ENCODE results near the gene RAD51B.

Gene RAD51B

GRCh38 chr14:68536018-68536410, 716.4 kb downstream of the RAD51B start:
- no peaks in the 10 kb centered on the region for H3K4me1 ChIP-seq (ENCODE audit: low read length)
- H2AFZ ChIP-seq (ENCODE audit: low read length) = no peak overlapping the region
- TF ChIP-seq EZH2phosphoT487 (IDR thresholded peaks at IDR 0.05; ENCODE audit: low read length) (no peak), CTCF (IDR thresholded peaks at IDR 0.05; ENCODE audit: low read length) (no peak), EZH2 (optimal IDR thresholded peaks at IDR 0.05; ENCODE audit: low read depth, low read length) (no peak)
- no peaks in the 10 kb centered on the region for H3K79me2 ChIP-seq (ENCODE audit: low read length)
- H3F3A ChIP-seq (ENCODE audit: insufficient read depth, low read length) = no peaks in the 10 kb centered on the region
- no peak overlapping the region for H3K27ac ChIP-seq (ENCODE audit: low read length)
- H3K36me3 ChIP-seq (replicated peaks; ENCODE audit: insufficient read depth, low read length) = no peaks in the 10 kb centered on the region
- H3K27me3 ChIP-seq (replicated peaks; ENCODE audit: insufficient read depth, low read length) = no peaks in the 10 kb centered on the region
- H3K9me2 ChIP-seq (replicated peaks; ENCODE audit: insufficient read depth, low read length) = no peaks in the 10 kb centered on the region
- H3K9me3 ChIP-seq (replicated peaks; ENCODE audit: insufficient read depth, low read length) = no peaks in the 10 kb centered on the region
- no peak overlapping the region for H3K9ac ChIP-seq (ENCODE audit: low read length)
- no peak overlapping the region for H3K4me3 ChIP-seq (ENCODE audit: low read length)
- no peaks in the 10 kb centered on the region for H4K20me1 ChIP-seq (ENCODE audit: insufficient read depth, low read length)
- no peak for DNase-seq
- no peak overlapping the region for H3K4me2 ChIP-seq (ENCODE audit: low read depth, low read length)

GRCh38 chr14:68538639-68539038, 719.1 kb downstream of the RAD51B start:
- no peak for TF ChIP-seq CTCF (IDR thresholded peaks at IDR 0.05; ENCODE audit: low read length)
- TF ChIP-seq EZH2phosphoT487 (IDR thresholded peaks at IDR 0.05; ENCODE audit: low read length) = no peak
- TF ChIP-seq EZH2 (optimal IDR thresholded peaks at IDR 0.05; ENCODE audit: low read depth, low read length) = no peak
- no peak overlapping the region for H3K27ac ChIP-seq (ENCODE audit: low read length)
- no peaks in the 10 kb centered on the region for H3F3A ChIP-seq (ENCODE audit: insufficient read depth, low read length)
- H3K79me2 ChIP-seq (ENCODE audit: low read length) = no peaks in the 10 kb centered on the region
- H3K9ac ChIP-seq (ENCODE audit: low read length) = no peak overlapping the region
- H2AFZ ChIP-seq (ENCODE audit: low read length) = no peak overlapping the region
- H4K20me1 ChIP-seq (ENCODE audit: insufficient read depth, low read length) = no peaks in the 10 kb centered on the region
- H3K4me1 ChIP-seq (ENCODE audit: low read length) = no peaks in the 10 kb centered on the region
- H3K4me3 ChIP-seq (ENCODE audit: low read length) = no peak overlapping the region
- H3K27me3 ChIP-seq (replicated peaks; ENCODE audit: insufficient read depth, low read length) = no peaks in the 10 kb centered on the region
- DNase-seq = no peak
- no peak overlapping the region for H3K4me2 ChIP-seq (ENCODE audit: low read depth, low read length)
- no peaks in the 10 kb centered on the region for H3K9me2 ChIP-seq (replicated peaks; ENCODE audit: insufficient read depth, low read length)
- H3K36me3 ChIP-seq (replicated peaks; ENCODE audit: insufficient read depth, low read length) = no peaks in the 10 kb centered on the region
- no peaks in the 10 kb centered on the region for H3K9me3 ChIP-seq (replicated peaks; ENCODE audit: insufficient read depth, low read length)

GRCh38 chr14:68539241-68539737, 719.7 kb downstream of the RAD51B start:
- Histone ChIP-seq H3K36me3 (replicated peaks; ENCODE audit: insufficient read depth, low read length) (no peaks in the 10 kb centered on the region), H3K4me3 (ENCODE audit: low read length) (no peak overlapping the region), H3K9me2 (replicated peaks; ENCODE audit: insufficient read depth, low read length) (no peaks in the 10 kb centered on the region), H2AFZ (ENCODE audit: low read length) (no peak overlapping the region), H4K20me1 (ENCODE audit: insufficient read depth, low read length) (no peaks in the 10 kb centered on the region), H3K79me2 (ENCODE audit: low read length) (no peaks in the 10 kb centered on the region), H3K9ac (ENCODE audit: low read length) (no peak overlapping the region), H3K27ac (ENCODE audit: low read length) (no peak overlapping the region), H3F3A (ENCODE audit: insufficient read depth, low read length) (no peaks in the 10 kb centered on the region), H3K9me3 (replicated peaks; ENCODE audit: insufficient read depth, low read length) (no peaks in the 10 kb centered on the region), H3K4me1 (ENCODE audit: low read length) (no peaks in the 10 kb centered on the region), H3K4me2 (ENCODE audit: low read depth, low read length) (no peak overlapping the region), H3K27me3 (replicated peaks; ENCODE audit: insufficient read depth, low read length) (no peaks in the 10 kb centered on the region)
- no peak for TF ChIP-seq EZH2phosphoT487 (IDR thresholded peaks at IDR 0.05; ENCODE audit: low read length)
- TF ChIP-seq EZH2 (optimal IDR thresholded peaks at IDR 0.05; ENCODE audit: low read depth, low read length) = no peak
- no peak for TF ChIP-seq CTCF (IDR thresholded peaks at IDR 0.05; ENCODE audit: low read length)
- no peak for DNase-seq
